Measurements from ENCODE around the gene TEX26. TPM values are rescaled to one million over a fixed set of nuclear protein-coding genes. Genes with fewer than 3 reads are reported as not detected.

TEX26 gene
- total RNA-seq, 1 experiment from 2014 or later = not detected

DNA sequence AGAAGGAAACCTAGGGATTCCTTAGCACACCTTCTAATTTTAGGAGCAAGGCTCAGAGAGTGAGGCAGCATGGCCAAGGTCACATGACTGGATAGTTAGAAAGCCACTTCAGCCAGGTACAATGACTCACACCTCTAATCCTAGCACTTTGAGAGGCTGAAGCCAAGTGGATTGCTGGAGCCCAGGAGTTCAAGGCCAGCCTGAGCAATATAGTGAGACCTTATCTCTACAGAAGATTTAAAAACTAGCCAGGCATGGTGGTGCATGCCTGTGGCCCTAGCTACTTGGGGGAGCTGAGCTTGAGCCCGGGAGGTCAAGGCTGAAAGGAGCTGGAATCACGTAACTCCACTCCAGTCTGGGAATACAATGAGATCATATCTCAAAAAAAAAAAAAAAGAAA lies 69.2 kb downstream of the TEX26 start:
- Mint-ChIP-seq H3K27ac (ENCODE audit: unreplicated experiment) (no peak overlapping the region), H3K4me3 (ENCODE audit: unreplicated experiment) (no peak overlapping the region), H3K9me3 (ENCODE audit: unreplicated experiment) (no peaks in the 10 kb centered on the region), H3K36me3 (ENCODE audit: insufficient read depth, unreplicated experiment) (no peaks in the 10 kb centered on the region), H3K4me1 (ENCODE audit: low read depth, unreplicated experiment) (no peaks in the 10 kb centered on the region), H3K27me3 (ENCODE audit: insufficient read depth, unreplicated experiment) (peaks cover 6% of the 10 kb centered on the region)
- intact Hi-C loops (cut with micrococcal nuclease; ENCODE audit: unreplicated experiment) = no loop called here
- ChIA-PET CTCF (no interaction called here), POLR2A (no interaction called here)
- no peaks in the 10 kb centered on the region for H3K4me1 ChIP-seq
- DNase-seq = no peak
- no peak overlapping the region for H3K4me3 ChIP-seq (ENCODE audit: low read depth, low read length)
- H3K27me3 ChIP-seq (replicated peaks; ENCODE audit: control insufficient read depth, insufficient read depth, low read length) = no peaks in the 10 kb centered on the region
- no peaks in the 10 kb centered on the region for H3K36me3 ChIP-seq (ENCODE audit: control insufficient read depth, insufficient read depth, low read length)
- BruUV-seq (replicated peaks) = no TSS peak
- TF ChIP-seq CTCF (IDR thresholded peaks at IDR 0.05; ENCODE audit: insufficient read depth in 1 of 2, low read depth in 1 of 2, low read length in 1 of 2, severe bottlenecking in 1 of 2, unreplicated experiment in 1 of 2) = no peak
- no peaks in the 10 kb centered on the region for H3K9me3 ChIP-seq

DNA sequence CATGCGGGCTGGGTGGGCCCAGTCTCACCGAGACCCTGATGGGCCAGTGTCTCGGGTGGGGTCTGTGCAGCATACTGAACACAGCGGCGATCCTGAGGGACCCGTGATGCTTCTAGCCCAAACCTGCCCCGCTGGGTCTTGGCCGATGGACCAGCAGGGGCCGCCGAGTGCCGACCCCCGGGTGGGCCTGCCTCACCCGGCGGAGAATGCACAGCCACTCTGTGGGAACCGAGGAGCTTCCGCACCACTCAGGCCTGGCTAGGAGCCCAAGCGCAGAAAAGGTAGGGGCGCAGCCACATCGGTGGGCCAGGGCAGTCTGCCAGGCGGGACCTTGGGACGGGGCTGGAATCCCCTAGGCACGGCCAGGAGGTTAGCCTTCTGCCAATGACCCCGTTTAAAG lies 72.6 kb downstream of the TEX26 start:
- no peaks in the 10 kb centered on the region for H3K9me3 ChIP-seq
- no TSS peak for BruUV-seq (replicated peaks)
- intact Hi-C loops (cut with micrococcal nuclease; ENCODE audit: unreplicated experiment) = no loop called here
- no peaks in the 10 kb centered on the region for H3K36me3 ChIP-seq (ENCODE audit: control insufficient read depth, insufficient read depth, low read length)
- no peak overlapping the region for H3K4me3 ChIP-seq (ENCODE audit: low read depth, low read length)
- no peak for TF ChIP-seq CTCF (IDR thresholded peaks at IDR 0.05; ENCODE audit: insufficient read depth in 1 of 2, low read depth in 1 of 2, low read length in 1 of 2, severe bottlenecking in 1 of 2, unreplicated experiment in 1 of 2)
- DNase-seq = no peak
- Mint-ChIP-seq H3K27ac (ENCODE audit: unreplicated experiment) (no peak overlapping the region), H3K27me3 (ENCODE audit: insufficient read depth, unreplicated experiment) (peaks cover 8% of the 10 kb centered on the region), H3K4me3 (ENCODE audit: unreplicated experiment) (no peak overlapping the region), H3K9me3 (ENCODE audit: unreplicated experiment) (no peaks in the 10 kb centered on the region), H3K4me1 (ENCODE audit: low read depth, unreplicated experiment) (no peaks in the 10 kb centered on the region), H3K36me3 (ENCODE audit: insufficient read depth, unreplicated experiment) (no peaks in the 10 kb centered on the region)
- POLR2A ChIA-PET = no interaction called here
- H3K27me3 ChIP-seq (replicated peaks; ENCODE audit: control insufficient read depth, insufficient read depth, low read length) = no peaks in the 10 kb centered on the region
- CTCF ChIA-PET = no interaction called here
- H3K4me1 ChIP-seq = no peaks in the 10 kb centered on the region

- no peak for DNase-seq
- no peak for TF ChIP-seq CTCF (IDR thresholded peaks at IDR 0.05; ENCODE audit: insufficient read depth in 1 of 2, low read depth in 1 of 2, low read length in 1 of 2, severe bottlenecking in 1 of 2, unreplicated experiment in 1 of 2)
- Histone ChIP-seq H3K4me1 (no peaks in the 10 kb centered on the region), H3K4me3 (ENCODE audit: low read depth, low read length) (no peak overlapping the region), H3K9me3 (no peaks in the 10 kb centered on the region), H3K27me3 (replicated peaks; ENCODE audit: control insufficient read depth, insufficient read depth, low read length) (no peaks in the 10 kb centered on the region), H3K36me3 (ENCODE audit: control insufficient read depth, insufficient read depth, low read length) (no peaks in the 10 kb centered on the region)
- Mint-ChIP-seq H3K4me1 (ENCODE audit: low read depth, unreplicated experiment) (no peaks in the 10 kb centered on the region), H3K27me3 (ENCODE audit: insufficient read depth, unreplicated experiment) (peaks cover 9% of the 10 kb centered on the region), H3K27ac (ENCODE audit: unreplicated experiment) (no peak overlapping the region), H3K4me3 (ENCODE audit: unreplicated experiment) (no peak overlapping the region), H3K9me3 (ENCODE audit: unreplicated experiment) (no peaks in the 10 kb centered on the region), H3K36me3 (ENCODE audit: insufficient read depth, unreplicated experiment) (no peaks in the 10 kb centered on the region)
- intact Hi-C loops (cut with micrococcal nuclease; ENCODE audit: unreplicated experiment) = no loop called here
- POLR2A ChIA-PET = no interaction called here
- CTCF ChIA-PET = no interaction called here
- BruUV-seq (replicated peaks) = no TSS peak
Measured at GRCh38 chr13:31007417-31007816, 75.0 kb downstream of the TEX26 start.

Measured in Caco-2 (cell line).